GM12878 (cell line): ENCODE results near the gene GSTM4.

Source experiments
- HDAC2 ChIP-seq: fragments of 200-600 bp; sonication (generic); IDR thresholded peaks from 2 replicates; pipeline ENCODE4 v1.6.1; 2017
- RAD21 ChIP-seq: IDR thresholded peaks from 2 replicates; pipeline ENCODE4 v1.6.1; 2011; ENCODE audit warnings: mild to moderate bottlenecking, low read depth, low read length, moderate library complexity; ENCODE audit not compliant: insufficient read depth
- TF ChIP-seq, protein P1 (sequence below): IDR thresholded peaks from 2 replicates; pipeline ENCODE4 v1.6.1; 2012; ENCODE audit warnings: low read depth, low read length, improper control_type of control experiment
- TF ChIP-seq, protein P2 (sequence below): fragments of 450-650 bp; IDR thresholded peaks from 2 replicates; pipeline ENCODE4 v1.6.1; 2016; ENCODE audit warnings: mild to moderate bottlenecking, moderate library complexity, borderline replicate concordance
- TF ChIP-seq, protein P3 (sequence below), 3 experiments: IDR thresholded peaks in 2 of 3; conservative IDR thresholded peaks in 1 of 3; 2 replicates each; pipeline ENCODE4 v1.5.1; 2011; ENCODE audit warnings: low read depth in 3 of 3, low read length in 3 of 3, mild to moderate bottlenecking in 3 of 3, control low read depth in 2 of 3, moderate library complexity in 2 of 3, inconsistent platforms in 1 of 3, mixed read lengths in 1 of 3; ENCODE audit not compliant: control insufficient read depth in 2 of 3, insufficient read depth in 1 of 3; ENCODE audit errors: extremely low read depth in 1 of 3
- TF ChIP-seq, protein P4 (sequence below): IDR thresholded peaks from 2 replicates; pipeline ENCODE4 v1.6.1; 2011; ENCODE audit warnings: borderline replicate concordance, low read depth, mild to moderate bottlenecking, moderate library complexity, mixed read lengths, low read length; ENCODE audit not compliant: insufficient read depth; ENCODE audit errors: extremely low read length
- TF ChIP-seq, protein P5 (sequence below): fragments of 450-650 bp; conservative IDR thresholded peaks from 2 replicates; pipeline ENCODE4 v1.6.1; 2017; ENCODE audit warnings: mild to moderate bottlenecking, moderate library complexity

DNA sequence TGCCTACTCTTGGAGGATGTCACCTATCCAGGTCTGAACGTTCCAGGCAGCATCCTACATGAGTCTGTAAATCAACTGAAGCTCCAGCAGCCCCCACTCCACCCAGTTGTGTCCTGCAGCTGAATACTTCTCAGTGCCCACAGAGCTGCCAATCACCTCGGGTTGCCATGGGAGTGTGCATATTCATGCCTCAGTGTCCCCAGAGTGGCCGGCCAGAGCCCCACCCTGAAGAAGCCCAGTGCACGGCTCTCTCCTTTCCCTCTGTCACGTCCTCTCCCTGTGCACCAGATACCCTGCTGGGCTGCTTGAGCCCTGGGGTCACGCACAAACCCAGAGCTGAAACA is 16.1 kb upstream of the GSTM4 start:
- TF ChIP-seq, protein P1, sequence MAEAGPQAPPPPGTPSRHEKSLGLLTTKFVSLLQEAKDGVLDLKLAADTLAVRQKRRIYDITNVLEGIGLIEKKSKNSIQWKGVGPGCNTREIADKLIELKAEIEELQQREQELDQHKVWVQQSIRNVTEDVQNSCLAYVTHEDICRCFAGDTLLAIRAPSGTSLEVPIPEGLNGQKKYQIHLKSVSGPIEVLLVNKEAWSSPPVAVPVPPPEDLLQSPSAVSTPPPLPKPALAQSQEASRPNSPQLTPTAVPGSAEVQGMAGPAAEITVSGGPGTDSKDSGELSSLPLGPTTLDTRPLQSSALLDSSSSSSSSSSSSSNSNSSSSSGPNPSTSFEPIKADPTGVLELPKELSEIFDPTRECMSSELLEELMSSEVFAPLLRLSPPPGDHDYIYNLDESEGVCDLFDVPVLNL, result no peak
- TF ChIP-seq, protein P2, sequence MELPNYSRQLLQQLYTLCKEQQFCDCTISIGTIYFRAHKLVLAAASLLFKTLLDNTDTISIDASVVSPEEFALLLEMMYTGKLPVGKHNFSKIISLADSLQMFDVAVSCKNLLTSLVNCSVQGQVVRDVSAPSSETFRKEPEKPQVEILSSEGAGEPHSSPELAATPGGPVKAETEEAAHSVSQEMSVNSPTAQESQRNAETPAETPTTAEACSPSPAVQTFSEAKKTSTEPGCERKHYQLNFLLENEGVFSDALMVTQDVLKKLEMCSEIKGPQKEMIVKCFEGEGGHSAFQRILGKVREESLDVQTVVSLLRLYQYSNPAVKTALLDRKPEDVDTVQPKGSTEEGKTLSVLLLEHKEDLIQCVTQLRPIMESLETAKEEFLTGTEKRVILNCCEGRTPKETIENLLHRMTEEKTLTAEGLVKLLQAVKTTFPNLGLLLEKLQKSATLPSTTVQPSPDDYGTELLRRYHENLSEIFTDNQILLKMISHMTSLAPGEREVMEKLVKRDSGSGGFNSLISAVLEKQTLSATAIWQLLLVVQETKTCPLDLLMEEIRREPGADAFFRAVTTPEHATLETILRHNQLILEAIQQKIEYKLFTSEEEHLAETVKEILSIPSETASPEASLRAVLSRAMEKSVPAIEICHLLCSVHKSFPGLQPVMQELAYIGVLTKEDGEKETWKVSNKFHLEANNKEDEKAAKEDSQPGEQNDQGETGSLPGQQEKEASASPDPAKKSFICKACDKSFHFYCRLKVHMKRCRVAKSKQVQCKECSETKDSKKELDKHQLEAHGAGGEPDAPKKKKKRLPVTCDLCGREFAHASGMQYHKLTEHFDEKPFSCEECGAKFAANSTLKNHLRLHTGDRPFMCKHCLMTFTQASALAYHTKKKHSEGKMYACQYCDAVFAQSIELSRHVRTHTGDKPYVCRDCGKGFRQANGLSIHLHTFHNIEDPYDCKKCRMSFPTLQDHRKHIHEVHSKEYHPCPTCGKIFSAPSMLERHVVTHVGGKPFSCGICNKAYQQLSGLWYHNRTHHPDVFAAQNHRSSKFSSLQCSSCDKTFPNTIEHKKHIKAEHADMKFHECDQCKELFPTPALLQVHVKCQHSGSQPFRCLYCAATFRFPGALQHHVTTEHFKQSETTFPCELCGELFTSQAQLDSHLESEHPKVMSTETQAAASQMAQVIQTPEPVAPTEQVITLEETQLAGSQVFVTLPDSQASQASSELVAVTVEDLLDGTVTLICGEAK, result no peak
- TF ChIP-seq, protein P3, sequence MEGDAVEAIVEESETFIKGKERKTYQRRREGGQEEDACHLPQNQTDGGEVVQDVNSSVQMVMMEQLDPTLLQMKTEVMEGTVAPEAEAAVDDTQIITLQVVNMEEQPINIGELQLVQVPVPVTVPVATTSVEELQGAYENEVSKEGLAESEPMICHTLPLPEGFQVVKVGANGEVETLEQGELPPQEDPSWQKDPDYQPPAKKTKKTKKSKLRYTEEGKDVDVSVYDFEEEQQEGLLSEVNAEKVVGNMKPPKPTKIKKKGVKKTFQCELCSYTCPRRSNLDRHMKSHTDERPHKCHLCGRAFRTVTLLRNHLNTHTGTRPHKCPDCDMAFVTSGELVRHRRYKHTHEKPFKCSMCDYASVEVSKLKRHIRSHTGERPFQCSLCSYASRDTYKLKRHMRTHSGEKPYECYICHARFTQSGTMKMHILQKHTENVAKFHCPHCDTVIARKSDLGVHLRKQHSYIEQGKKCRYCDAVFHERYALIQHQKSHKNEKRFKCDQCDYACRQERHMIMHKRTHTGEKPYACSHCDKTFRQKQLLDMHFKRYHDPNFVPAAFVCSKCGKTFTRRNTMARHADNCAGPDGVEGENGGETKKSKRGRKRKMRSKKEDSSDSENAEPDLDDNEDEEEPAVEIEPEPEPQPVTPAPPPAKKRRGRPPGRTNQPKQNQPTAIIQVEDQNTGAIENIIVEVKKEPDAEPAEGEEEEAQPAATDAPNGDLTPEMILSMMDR (IDR thresholded peaks at IDR 0.05 in 2 of 3, conservative IDR thresholded peaks at IDR 0.05 in 1 of 3; ENCODE audit: control insufficient read depth in 2 of 3, extremely low read depth in 1 of 3, insufficient read depth in 1 of 3, low read depth in 3 of 3, low read length in 3 of 3), result no peak
- TF ChIP-seq, protein P4, sequence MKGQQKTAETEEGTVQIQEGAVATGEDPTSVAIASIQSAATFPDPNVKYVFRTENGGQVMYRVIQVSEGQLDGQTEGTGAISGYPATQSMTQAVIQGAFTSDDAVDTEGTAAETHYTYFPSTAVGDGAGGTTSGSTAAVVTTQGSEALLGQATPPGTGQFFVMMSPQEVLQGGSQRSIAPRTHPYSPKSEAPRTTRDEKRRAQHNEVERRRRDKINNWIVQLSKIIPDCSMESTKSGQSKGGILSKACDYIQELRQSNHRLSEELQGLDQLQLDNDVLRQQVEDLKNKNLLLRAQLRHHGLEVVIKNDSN, result no peak
- TF ChIP-seq RAD21 (no peak), HDAC2 (no peak)
- TF ChIP-seq, protein P5, sequence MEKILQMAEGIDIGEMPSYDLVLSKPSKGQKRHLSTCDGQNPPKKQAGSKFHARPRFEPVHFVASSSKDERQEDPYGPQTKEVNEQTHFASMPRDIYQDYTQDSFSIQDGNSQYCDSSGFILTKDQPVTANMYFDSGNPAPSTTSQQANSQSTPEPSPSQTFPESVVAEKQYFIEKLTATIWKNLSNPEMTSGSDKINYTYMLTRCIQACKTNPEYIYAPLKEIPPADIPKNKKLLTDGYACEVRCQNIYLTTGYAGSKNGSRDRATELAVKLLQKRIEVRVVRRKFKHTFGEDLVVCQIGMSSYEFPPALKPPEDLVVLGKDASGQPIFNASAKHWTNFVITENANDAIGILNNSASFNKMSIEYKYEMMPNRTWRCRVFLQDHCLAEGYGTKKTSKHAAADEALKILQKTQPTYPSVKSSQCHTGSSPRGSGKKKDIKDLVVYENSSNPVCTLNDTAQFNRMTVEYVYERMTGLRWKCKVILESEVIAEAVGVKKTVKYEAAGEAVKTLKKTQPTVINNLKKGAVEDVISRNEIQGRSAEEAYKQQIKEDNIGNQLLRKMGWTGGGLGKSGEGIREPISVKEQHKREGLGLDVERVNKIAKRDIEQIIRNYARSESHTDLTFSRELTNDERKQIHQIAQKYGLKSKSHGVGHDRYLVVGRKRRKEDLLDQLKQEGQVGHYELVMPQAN, result no peak
